ENCODE measurements around the gene DENND11. TPM values are rescaled to one million over a fixed set of nuclear protein-coding genes. Genes with fewer than 3 reads are reported as not detected.

The DENND11 gene
- total RNA-seq, 1 experiment from 2014 or later = 33.0 TPM

DNA sequence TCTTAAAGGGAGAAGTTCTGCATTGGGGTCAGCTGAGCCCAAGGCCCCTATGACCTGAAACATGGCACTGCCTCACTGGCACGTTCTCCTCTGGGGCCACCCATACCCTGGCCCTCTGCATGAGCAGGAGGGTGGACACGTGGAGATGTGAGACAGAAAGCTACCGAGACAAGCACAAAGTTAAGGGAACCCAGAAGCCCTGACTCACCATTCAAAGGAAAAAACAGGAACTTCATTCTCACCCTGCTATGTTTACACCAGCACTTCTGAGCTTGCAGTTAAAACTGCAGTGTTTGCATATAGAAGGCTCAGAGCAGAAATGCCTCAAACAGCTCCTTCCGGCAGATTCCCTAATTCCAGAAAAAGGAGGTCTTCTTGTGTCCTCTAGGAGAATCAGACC is 41.7 kb downstream of the DENND11 start:
- no TSS peak for BruUV-seq (replicated peaks)
- Histone ChIP-seq H3K4me1 (no peaks in the 10 kb centered on the region), H3K9me3 (no peaks in the 10 kb centered on the region), H3K27me3 (replicated peaks; ENCODE audit: control insufficient read depth, insufficient read depth, low read length) (no peaks in the 10 kb centered on the region), H3K36me3 (ENCODE audit: control insufficient read depth, insufficient read depth, low read length) (no peaks in the 10 kb centered on the region), H3K4me3 (ENCODE audit: low read depth, low read length) (no peak overlapping the region)
- DNase-seq = no peak
- Mint-ChIP-seq H3K36me3 (ENCODE audit: insufficient read depth, unreplicated experiment) (peaks cover 24% of the 10 kb centered on the region), H3K9me3 (ENCODE audit: unreplicated experiment) (no peaks in the 10 kb centered on the region), H3K4me1 (ENCODE audit: low read depth, unreplicated experiment) (no peaks in the 10 kb centered on the region), H3K27ac (ENCODE audit: unreplicated experiment) (peak overlapping the region; percentile 45), H3K4me3 (ENCODE audit: unreplicated experiment) (no peak overlapping the region), H3K27me3 (ENCODE audit: insufficient read depth, unreplicated experiment) (no peaks in the 10 kb centered on the region)
- CTCF ChIA-PET = interaction anchor here (0.6 to 0.9 kb wide), 2 partner anchors 77 to 572 kb away, joined by 4 to 6 read pairs; no protein-coding TSS in a partner anchor
- POLR2A ChIA-PET = no interaction called here
- intact Hi-C loops (cut with micrococcal nuclease; ENCODE audit: unreplicated experiment) = no loop called here
- TF ChIP-seq, protein P1, sequence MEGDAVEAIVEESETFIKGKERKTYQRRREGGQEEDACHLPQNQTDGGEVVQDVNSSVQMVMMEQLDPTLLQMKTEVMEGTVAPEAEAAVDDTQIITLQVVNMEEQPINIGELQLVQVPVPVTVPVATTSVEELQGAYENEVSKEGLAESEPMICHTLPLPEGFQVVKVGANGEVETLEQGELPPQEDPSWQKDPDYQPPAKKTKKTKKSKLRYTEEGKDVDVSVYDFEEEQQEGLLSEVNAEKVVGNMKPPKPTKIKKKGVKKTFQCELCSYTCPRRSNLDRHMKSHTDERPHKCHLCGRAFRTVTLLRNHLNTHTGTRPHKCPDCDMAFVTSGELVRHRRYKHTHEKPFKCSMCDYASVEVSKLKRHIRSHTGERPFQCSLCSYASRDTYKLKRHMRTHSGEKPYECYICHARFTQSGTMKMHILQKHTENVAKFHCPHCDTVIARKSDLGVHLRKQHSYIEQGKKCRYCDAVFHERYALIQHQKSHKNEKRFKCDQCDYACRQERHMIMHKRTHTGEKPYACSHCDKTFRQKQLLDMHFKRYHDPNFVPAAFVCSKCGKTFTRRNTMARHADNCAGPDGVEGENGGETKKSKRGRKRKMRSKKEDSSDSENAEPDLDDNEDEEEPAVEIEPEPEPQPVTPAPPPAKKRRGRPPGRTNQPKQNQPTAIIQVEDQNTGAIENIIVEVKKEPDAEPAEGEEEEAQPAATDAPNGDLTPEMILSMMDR (IDR thresholded peaks at IDR 0.05; ENCODE audit: insufficient read depth in 1 of 2, low read depth in 1 of 2, low read length in 1 of 2, severe bottlenecking in 1 of 2, unreplicated experiment in 1 of 2) = no peak

DNA sequence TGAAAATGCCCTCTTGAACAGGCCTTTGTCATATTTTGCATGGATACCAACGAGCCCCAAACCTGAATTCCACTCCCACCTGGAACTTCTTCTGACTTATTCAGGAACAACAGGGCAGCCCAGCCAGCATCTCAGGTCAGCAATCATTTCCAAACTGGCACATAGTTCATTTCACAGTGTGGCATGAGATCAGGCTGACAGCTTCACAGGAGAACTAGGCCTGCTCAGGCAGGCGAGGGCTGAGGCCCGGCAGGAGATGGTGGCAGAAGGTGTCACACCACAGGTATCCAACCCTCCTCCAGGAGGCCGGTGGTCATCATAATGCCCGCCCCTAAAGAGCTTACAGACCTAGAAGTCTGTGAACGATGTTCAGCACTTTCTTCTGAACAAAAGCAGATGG is 42.5 kb downstream of the DENND11 start:
- TF ChIP-seq, protein P1 (IDR thresholded peaks at IDR 0.05; ENCODE audit: insufficient read depth in 1 of 2, low read depth in 1 of 2, low read length in 1 of 2, severe bottlenecking in 1 of 2, unreplicated experiment in 1 of 2) = no peak
- intact Hi-C loops (cut with micrococcal nuclease; ENCODE audit: unreplicated experiment) = loop anchor here (10.0 kb wide), 1 partner anchor 45 kb away; the partner anchor contains the start of genes DENND11 and WEE2
- ChIA-PET POLR2A (no interaction called here), CTCF (interaction anchor here (0.6 kb wide), 1 partner anchor 572 kb away, joined by 6 read pairs; no protein-coding TSS in a partner anchor)
- Mint-ChIP-seq H3K9me3 (ENCODE audit: unreplicated experiment) (no peaks in the 10 kb centered on the region), H3K4me3 (ENCODE audit: unreplicated experiment) (no peak overlapping the region), H3K36me3 (ENCODE audit: insufficient read depth, unreplicated experiment) (peaks cover 31% of the 10 kb centered on the region), H3K27me3 (ENCODE audit: insufficient read depth, unreplicated experiment) (no peaks in the 10 kb centered on the region), H3K27ac (ENCODE audit: unreplicated experiment) (no peak overlapping the region), H3K4me1 (ENCODE audit: low read depth, unreplicated experiment) (peaks cover 3% of the 10 kb centered on the region)
- no peaks in the 10 kb centered on the region; the same call in 1 of the 2 replicates for H3K36me3 ChIP-seq (ENCODE audit: control insufficient read depth, insufficient read depth, low read length)
- no peak overlapping the region for H3K4me3 ChIP-seq (ENCODE audit: low read depth, low read length)
- no peak for DNase-seq
- H3K27me3 ChIP-seq (replicated peaks; ENCODE audit: control insufficient read depth, insufficient read depth, low read length) = no peaks in the 10 kb centered on the region
- BruUV-seq (replicated peaks) = no TSS peak
- H3K9me3 ChIP-seq = no peaks in the 10 kb centered on the region
- no peaks in the 10 kb centered on the region for H3K4me1 ChIP-seq

DNA sequence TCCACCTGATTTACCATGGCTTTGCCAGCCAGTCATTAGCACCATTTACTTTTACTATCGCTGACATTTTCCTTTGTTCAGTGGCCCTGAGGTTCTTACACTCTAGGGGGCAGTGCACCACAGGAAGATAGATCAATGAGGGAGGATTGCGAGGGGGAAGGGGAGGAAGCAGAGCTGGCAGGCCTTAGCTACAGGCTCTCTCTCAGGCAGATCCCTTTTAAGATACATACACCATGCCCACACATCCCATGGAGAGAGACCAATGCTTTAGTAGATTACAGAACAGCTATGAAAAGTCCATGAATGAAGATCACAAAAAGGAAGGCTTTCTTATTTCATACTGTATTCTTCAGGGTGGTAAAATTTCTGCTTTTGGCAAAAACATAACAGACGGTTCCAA is 47.4 kb downstream of the DENND11 start:
- CTCF ChIA-PET = interaction anchor here (0.5 to 2.4 kb wide), 19 partner anchors 11 to 322 kb away, joined by 3 to 65 read pairs (median 4); partner anchors contain the start of genes DENND11, SSBP1, TAS2R5 and WEE2
- Mint-ChIP-seq H3K4me1 (ENCODE audit: low read depth, unreplicated experiment) (peaks cover 6% of the 10 kb centered on the region), H3K36me3 (ENCODE audit: insufficient read depth, unreplicated experiment) (peaks cover 25% of the 10 kb centered on the region), H3K27me3 (ENCODE audit: insufficient read depth, unreplicated experiment) (no peaks in the 10 kb centered on the region), H3K27ac (ENCODE audit: unreplicated experiment) (no peak overlapping the region), H3K9me3 (ENCODE audit: unreplicated experiment) (no peaks in the 10 kb centered on the region), H3K4me3 (ENCODE audit: unreplicated experiment) (no peak overlapping the region)
- peaks cover 5% of the 10 kb centered on the region; the same call in 1 of the 2 replicates for H3K4me1 ChIP-seq
- intact Hi-C loops (cut with micrococcal nuclease; ENCODE audit: unreplicated experiment) = loop anchor here (1.0 to 10.0 kb wide), 5 partner anchors 18 to 132 kb away; partner anchors contain the start of genes DENND11, SSBP1 and WEE2
- POLR2A ChIA-PET = interaction anchor here (1.0 kb wide), 1 partner anchor 83 kb away, joined by 12 read pairs; the partner anchor contains the start of gene SSBP1
- no TSS peak for BruUV-seq (replicated peaks)
- TF ChIP-seq, protein P1 (IDR thresholded peaks at IDR 0.05; ENCODE audit: insufficient read depth in 1 of 2, low read depth in 1 of 2, low read length in 1 of 2, severe bottlenecking in 1 of 2, unreplicated experiment in 1 of 2) = peak; percentile 64 to 89
- H3K36me3 ChIP-seq (ENCODE audit: control insufficient read depth, insufficient read depth, low read length) = no peaks in the 10 kb centered on the region; the same call in none of the 2 replicates
- H3K4me3 ChIP-seq (ENCODE audit: low read depth, low read length) = no peak overlapping the region
- peak; percentile 76 to 77 for DNase-seq
- no peaks in the 10 kb centered on the region for H3K9me3 ChIP-seq
- H3K27me3 ChIP-seq (replicated peaks; ENCODE audit: control insufficient read depth, insufficient read depth, low read length) = no peaks in the 10 kb centered on the region
